Endothelial cell of umbilical vein (primary cell): ENCODE results near the gene ADH6.

Experiments used
- CTCF ChIP-seq, 2 donors: IDR thresholded peaks; 1 replicate in 1 of 2; 2 replicates in 1 of 2; pipeline ENCODE4 v1.5.1; 2011; ENCODE audit warnings: low read length in 2 of 2, mild to moderate bottlenecking in 2 of 2, moderate library complexity in 2 of 2, control low read depth in 1 of 2, inconsistent platforms in 1 of 2, low read depth in 1 of 2; ENCODE audit not compliant: insufficient read depth in 1 of 2; ENCODE audit errors: extremely low read depth in 1 of 2
- EZH2 ChIP-seq: IDR thresholded peaks from 2 replicates; pipeline ENCODE4 v1.6.1; 2012; ENCODE audit warnings: borderline replicate concordance, low read depth, mild to moderate bottlenecking, moderate library complexity, low read length, inconsistent platforms; ENCODE audit not compliant: severe bottlenecking
- JUN ChIP-seq: IDR thresholded peaks from 2 replicates; pipeline ENCODE4 v1.6.1; 2011; ENCODE audit warnings: borderline replicate concordance, low read depth; ENCODE audit not compliant: insufficient read length, insufficient read depth
- MAX ChIP-seq: IDR thresholded peaks from 2 replicates; pipeline ENCODE4 v1.6.1; 2011; ENCODE audit not compliant: insufficient read depth, insufficient read length
- MYC ChIP-seq: IDR thresholded peaks from one replicate; pipeline ENCODE4 v1.6.1; 2011; ENCODE audit warnings: mild to moderate bottlenecking, low read depth, low read length
- POLR2A ChIP-seq: IDR thresholded peaks from 2 replicates; pipeline ENCODE4 v1.6.1; 2012; ENCODE audit warnings: low read depth, mild to moderate bottlenecking, control low read depth, low read length
- POLR2AphosphoS5 ChIP-seq: IDR thresholded peaks from 2 replicates; pipeline ENCODE4 v1.6.1; 2012; ENCODE audit warnings: low read depth, mild to moderate bottlenecking, control low read depth, low read length, moderate library complexity; ENCODE audit not compliant: insufficient read depth

- TF ChIP-seq EZH2 (no peak), POLR2AphosphoS5 (no peak), CTCF (IDR thresholded peaks at IDR 0.05; ENCODE audit: extremely low read depth in 1 of 2, insufficient read depth in 1 of 2, low read depth in 1 of 2, low read length in 2 of 2) (no peak), POLR2A (no peak), MYC (no peak), JUN (no peak), MAX (no peak)
Observed at GRCh38 chr4:99252746-99253145, 33.7 kb upstream of the ADH6 start.
